Activated T-cell treated with anti-CD3 and anti-CD28 coated beads, Interleukin-2, amount 50 U/mL, for 24 hours (primary cell): ENCODE measurements around the gene CBR3.
A peak's percentile ranks its signal among the peaks of the same experiment; 100 is the strongest.
"Not testable (repeated sequence)": the region's sequence is repeated elsewhere in the genome, so short reads cannot be mapped to it uniquely, and the experiment has no call there.

ENCODE experiments used
- DNase-seq: peaks from one replicate; pipeline ENCODE4 v3.0.0-alpha.2; 2020
- H3K27ac Mint-ChIP-seq: 2 replicates; pipeline ENCODE4 v1.8.0; 2020; ENCODE audit warnings: mild to moderate bottlenecking, mixed read lengths
- H3K27me3 Mint-ChIP-seq: 2 replicates; pipeline ENCODE4 v1.8.0; 2020; ENCODE audit warnings: mixed read lengths
- H3K36me3 Mint-ChIP-seq: 2 replicates; pipeline ENCODE4 v1.8.0; 2020; ENCODE audit warnings: low read depth, mixed read lengths
- H3K4me1 Mint-ChIP-seq: 2 replicates; pipeline ENCODE4 v1.8.0; 2020; ENCODE audit warnings: low read depth, mixed read lengths
- H3K4me3 Mint-ChIP-seq: 2 replicates; pipeline ENCODE4 v1.8.0; 2020; ENCODE audit warnings: mild to moderate bottlenecking, moderate library complexity, mixed read lengths
- H3K9me3 Mint-ChIP-seq: 2 replicates; pipeline ENCODE4 v1.8.0; 2020; ENCODE audit warnings: mixed read lengths

CBR3 gene

GRCh38 chr21:36129219-36129618, 5.7 kb upstream of the CBR3 start:
- Mint-ChIP-seq H3K4me3 (peak overlapping the region; percentile 44), H3K27me3 (peaks cover 3% of the 10 kb centered on the region), H3K4me1 (peaks cover 22% of the 10 kb centered on the region), H3K27ac (peak overlapping the region; percentile 41), H3K36me3 (no peaks in the 10 kb centered on the region), H3K9me3 (no peaks in the 10 kb centered on the region)
- DNase-seq, result no peak

- not testable (repeated sequence) for H3K27me3 Mint-ChIP-seq, H3K9me3 Mint-ChIP-seq, H3K36me3 Mint-ChIP-seq
- Mint-ChIP-seq H3K4me1 (peaks cover 25% of the 10 kb centered on the region), H3K27ac (peak overlapping the region; percentile 63), H3K4me3 (peak overlapping the region; percentile 79)
- DNase-seq, result peak; percentile 50
Observed at GRCh38 chr21:36130414-36130762, 4.5 kb upstream of the CBR3 start.

GRCh38 chr21:36130839-36131238, 4.0 kb upstream of the CBR3 start:
- not testable (repeated sequence) for H3K9me3 Mint-ChIP-seq, H3K36me3 Mint-ChIP-seq, H3K27me3 Mint-ChIP-seq, DNase-seq, H3K27ac Mint-ChIP-seq
- peak overlapping the region; percentile 79 for H3K4me3 Mint-ChIP-seq
- H3K4me1 Mint-ChIP-seq, result peaks cover 23% of the 10 kb centered on the region

- Mint-ChIP-seq H3K9me3 (no peaks in the 10 kb centered on the region), H3K36me3 (peaks cover 2% of the 10 kb centered on the region), H3K27me3 (peaks cover 3% of the 10 kb centered on the region), H3K4me1 (peaks cover 26% of the 10 kb centered on the region), H3K27ac (no peak overlapping the region), H3K4me3 (no peak overlapping the region)
- no peak for DNase-seq
Observed at GRCh38 chr21:36132696-36133095, 2.2 kb upstream of the CBR3 start.

- Mint-ChIP-seq H3K27me3 (peaks cover 3% of the 10 kb centered on the region), H3K4me1 (peaks cover 19% of the 10 kb centered on the region), H3K9me3 (no peaks in the 10 kb centered on the region), H3K36me3 (peaks cover 2% of the 10 kb centered on the region), H3K27ac (peak overlapping the region; percentile 84), H3K4me3 (peak overlapping the region; percentile 85)
- DNase-seq, result peak; percentile 75
Observed at GRCh38 chr21:36135391-36136102, 668 bp downstream of the CBR3 start.

DNA sequence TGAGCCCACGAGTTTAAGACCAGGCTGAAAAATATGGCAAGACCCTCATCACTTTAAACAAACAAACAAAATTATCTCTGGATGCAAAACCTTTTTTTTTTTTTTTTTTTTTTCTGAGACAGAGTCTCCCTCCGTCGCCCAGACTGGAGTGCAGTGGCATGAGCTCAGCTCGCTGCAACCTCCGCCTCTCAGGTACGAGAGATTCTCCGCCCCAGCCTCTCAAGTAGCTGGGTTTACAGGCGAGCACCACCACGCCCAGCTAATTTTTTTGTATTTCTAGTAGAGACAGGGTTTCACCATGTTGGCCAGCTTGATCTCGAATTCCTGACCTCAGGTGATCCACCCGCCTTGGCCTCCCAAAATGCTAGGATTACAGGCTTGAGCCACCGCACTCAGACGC, 4.9 kb downstream of the CBR3 start:
- DNase-seq, H3K9me3 Mint-ChIP-seq, H3K4me3 Mint-ChIP-seq, H3K36me3 Mint-ChIP-seq, H3K27ac Mint-ChIP-seq, H3K27me3 Mint-ChIP-seq: not testable (repeated sequence)
- peaks cover 10% of the 10 kb centered on the region for H3K4me1 Mint-ChIP-seq

GRCh38 chr21:36141513-36141925, 6.6 kb downstream of the CBR3 start:
- H3K27me3 Mint-ChIP-seq, result no peaks in the 10 kb centered on the region
- H3K9me3 Mint-ChIP-seq, result no peaks in the 10 kb centered on the region
- no peak overlapping the region for H3K4me3 Mint-ChIP-seq
- H3K36me3 Mint-ChIP-seq, result peaks cover 6% of the 10 kb centered on the region
- DNase-seq, result peak; percentile 77
- peak overlapping the region; percentile 13 for H3K27ac Mint-ChIP-seq
- H3K4me1 Mint-ChIP-seq, result peaks cover 13% of the 10 kb centered on the region

DNA sequence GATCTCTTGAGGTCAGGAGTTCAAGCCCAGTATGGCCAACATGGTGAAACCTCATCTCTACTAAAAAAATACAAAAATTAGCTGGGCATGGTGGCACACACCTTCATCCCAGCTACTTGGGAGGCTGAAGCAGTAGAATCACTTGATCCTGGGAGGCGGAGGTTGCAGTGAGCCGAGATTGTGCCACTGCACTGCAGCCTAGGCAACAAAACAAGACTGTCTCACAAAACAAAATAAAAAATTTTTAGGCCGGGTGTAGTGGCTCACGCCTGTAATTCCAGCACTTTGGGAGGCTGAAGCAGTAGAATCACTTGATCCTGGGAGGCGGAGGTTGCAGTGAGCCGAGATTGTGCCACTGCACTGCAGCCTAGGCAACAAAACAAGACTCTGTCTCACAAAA, 9.4 kb downstream of the CBR3 start:
- DNase-seq, H3K36me3 Mint-ChIP-seq, H3K4me3 Mint-ChIP-seq, H3K27me3 Mint-ChIP-seq, H3K9me3 Mint-ChIP-seq, H3K27ac Mint-ChIP-seq: not testable (repeated sequence)
- H3K4me1 Mint-ChIP-seq, result peaks cover 13% of the 10 kb centered on the region

- Mint-ChIP-seq H3K4me3 (no peak overlapping the region), H3K27ac (no peak overlapping the region)
- no peak for DNase-seq
Observed at GRCh38 chr21:36145259-36145658, 10.4 kb downstream of the CBR3 start.

DNA sequence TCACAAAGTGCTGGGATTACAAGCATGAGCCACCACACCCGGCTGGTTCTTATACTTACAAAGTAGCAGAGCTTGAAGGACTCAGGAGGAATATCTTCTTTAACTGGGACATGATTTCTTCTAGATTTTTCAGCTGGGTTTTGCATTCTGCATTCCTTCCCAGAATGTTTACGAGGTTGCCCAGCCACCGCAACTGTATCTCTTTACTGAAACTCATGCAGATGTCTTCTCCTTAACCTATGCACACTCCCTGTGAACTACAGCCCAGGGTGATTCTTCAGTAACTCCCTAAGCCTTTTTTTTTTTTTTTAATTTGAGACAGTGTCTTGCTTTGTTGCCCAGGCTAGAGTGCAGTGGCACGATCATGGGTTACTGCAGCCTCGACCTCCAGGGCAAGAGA, 13.0 kb downstream of the CBR3 start:
- H3K27me3 Mint-ChIP-seq, result no peaks in the 10 kb centered on the region
- H3K4me3 Mint-ChIP-seq, result no peak overlapping the region
- no peak overlapping the region for H3K27ac Mint-ChIP-seq
- no peak for DNase-seq
- H3K36me3 Mint-ChIP-seq, result peaks cover 6% of the 10 kb centered on the region
- no peaks in the 10 kb centered on the region for H3K9me3 Mint-ChIP-seq
- peaks cover 18% of the 10 kb centered on the region for H3K4me1 Mint-ChIP-seq

More at GRCh38 chr21:36145259-36145658, 10.4 kb downstream of the CBR3 start:
- peaks cover 6% of the 10 kb centered on the region for H3K36me3 Mint-ChIP-seq
- no peaks in the 10 kb centered on the region for H3K9me3 Mint-ChIP-seq
- H3K4me1 Mint-ChIP-seq, result peaks cover 21% of the 10 kb centered on the region
- no peaks in the 10 kb centered on the region for H3K27me3 Mint-ChIP-seq

DNA sequence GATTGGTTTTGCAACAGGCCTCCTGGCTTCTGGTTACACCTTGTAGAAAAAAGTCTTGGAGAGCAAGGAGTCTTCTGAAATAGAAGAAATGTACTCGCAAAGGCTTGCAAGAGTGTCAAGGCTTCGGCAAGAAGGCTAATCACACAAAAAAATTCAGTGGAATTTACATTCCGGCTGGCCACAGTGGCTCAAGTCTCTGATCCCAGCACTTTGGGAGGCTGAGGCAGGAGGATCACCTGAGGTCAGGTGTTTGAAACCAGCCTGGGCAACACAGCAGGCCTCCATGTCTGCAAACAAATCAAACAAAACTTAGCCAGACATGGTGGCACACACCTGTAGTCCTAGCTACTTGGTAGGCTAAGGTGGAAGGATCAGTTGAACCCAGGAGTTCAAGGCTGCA, 14.0 kb downstream of the CBR3 start:
- Mint-ChIP-seq H3K36me3 (peaks cover 6% of the 10 kb centered on the region), H3K27ac (no peak overlapping the region), H3K4me1 (peaks cover 22% of the 10 kb centered on the region), H3K27me3 (no peaks in the 10 kb centered on the region), H3K9me3 (no peaks in the 10 kb centered on the region), H3K4me3 (no peak overlapping the region)
- DNase-seq, result no peak

DNA sequence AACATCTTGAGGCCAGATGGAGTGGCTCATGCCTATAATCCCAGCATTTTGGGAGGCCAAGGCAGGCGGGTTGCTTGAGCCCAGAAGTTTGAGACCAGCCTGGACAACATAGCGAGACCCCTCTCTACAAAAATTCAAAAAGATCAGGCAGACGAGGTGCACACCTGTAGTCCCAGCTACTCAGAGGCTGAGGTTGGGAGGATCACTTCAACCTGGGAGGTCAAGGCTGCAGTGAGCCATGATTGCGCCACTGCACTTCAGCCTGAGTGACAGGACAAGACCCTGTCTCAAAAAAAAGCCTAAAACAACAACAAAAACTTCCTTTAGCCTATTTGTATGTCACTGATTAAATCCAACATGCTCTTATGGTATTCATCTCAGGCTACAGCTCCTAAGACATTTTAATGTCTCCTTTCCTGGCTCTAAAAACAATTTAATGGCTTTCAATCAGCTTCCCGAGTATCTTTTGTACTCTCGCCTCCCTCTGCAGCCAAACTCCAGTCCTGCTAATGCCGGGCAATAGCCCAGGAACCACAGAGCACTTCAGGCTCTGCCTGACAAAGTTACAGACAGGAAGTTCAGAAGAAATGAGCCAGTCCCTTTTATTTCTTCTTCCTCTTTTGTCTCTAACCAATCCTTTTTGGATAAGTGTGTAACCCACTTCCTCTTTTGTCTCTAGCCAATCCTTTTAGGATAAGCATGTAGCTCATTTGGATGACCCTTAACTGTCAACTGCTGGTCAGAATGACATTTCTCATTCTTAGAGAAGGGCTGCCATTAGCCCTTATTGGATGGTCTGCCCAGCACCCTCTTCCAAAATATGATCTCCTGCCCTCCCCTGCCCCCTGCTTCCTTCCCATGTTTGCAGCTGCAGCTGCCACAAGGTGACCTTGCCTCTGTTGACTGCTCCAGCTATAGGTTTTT, 15.2 kb downstream of the CBR3 start:
- peaks cover 22% of the 10 kb centered on the region for H3K4me1 Mint-ChIP-seq
- peak overlapping the region; percentile 84 for H3K27ac Mint-ChIP-seq
- no peaks in the 10 kb centered on the region for H3K9me3 Mint-ChIP-seq
- H3K27me3 Mint-ChIP-seq, result no peaks in the 10 kb centered on the region
- no peak overlapping the region for H3K4me3 Mint-ChIP-seq
- no peak for DNase-seq
- H3K36me3 Mint-ChIP-seq, result peaks cover 6% of the 10 kb centered on the region

GRCh38 chr21:36155603-36156338, 20.9 kb downstream of the CBR3 start:
- DNase-seq, result no peak
- Mint-ChIP-seq H3K4me3 (peak overlapping the region; percentile 83), H3K9me3 (no peaks in the 10 kb centered on the region), H3K36me3 (no peaks in the 10 kb centered on the region), H3K4me1 (peaks cover 19% of the 10 kb centered on the region), H3K27ac (peak overlapping the region; percentile 37), H3K27me3 (no peaks in the 10 kb centered on the region)

- H3K4me3 Mint-ChIP-seq, result peak overlapping the region; percentile 83
- H3K9me3 Mint-ChIP-seq, result no peaks in the 10 kb centered on the region
- peak; percentile 100 for DNase-seq
- H3K27me3 Mint-ChIP-seq, result no peaks in the 10 kb centered on the region
- peaks cover 19% of the 10 kb centered on the region for H3K4me1 Mint-ChIP-seq
- H3K36me3 Mint-ChIP-seq, result no peaks in the 10 kb centered on the region
- H3K27ac Mint-ChIP-seq, result no peak overlapping the region
Observed at GRCh38 chr21:36156339-36156814, 21.5 kb downstream of the CBR3 start.
